LHCN-M2 (cell line): ENCODE data around the gene NT5DC1. TPM values are rescaled to one million over a fixed set of nuclear protein-coding genes. Genes with fewer than 3 reads are reported as not detected.

Experiments used
- DNase-seq: peaks from one replicate; pipeline ENCODE4 v3.0.0-alpha.2; 2012; ENCODE audit warnings: low read depth
- total RNA-seq: library from RNA; depleted of rRNA; stranded (reverse); fragments of >200 nt; gene quantifications from 2 replicates; pipeline ENCODE4 v1.2.3, GENCODE V29; 2014

Gene NT5DC1
- total RNA-seq, 1 experiment from 2014 or later: 18.0 TPM

DNA sequence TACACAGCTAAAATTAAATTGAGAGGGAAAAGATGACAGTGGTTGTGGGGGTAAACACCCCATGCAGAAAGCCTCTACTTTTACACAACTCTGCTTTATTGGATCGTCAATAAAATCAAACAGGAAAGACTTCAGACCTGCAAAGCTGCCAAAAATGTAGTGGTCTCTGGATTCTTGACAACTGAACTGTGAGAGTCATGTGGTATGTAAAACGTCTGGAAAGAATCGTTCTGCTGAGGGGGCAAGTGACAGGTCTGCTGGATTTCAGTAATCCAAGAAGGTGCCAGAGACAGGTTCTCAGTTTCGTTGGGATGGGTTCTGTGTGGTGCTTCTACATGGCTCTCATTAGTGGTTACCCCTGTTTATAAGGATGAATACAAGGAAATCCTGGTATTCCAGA, 89.9 kb downstream of the NT5DC1 start:
- DNase-seq: peak; percentile 14

DNA sequence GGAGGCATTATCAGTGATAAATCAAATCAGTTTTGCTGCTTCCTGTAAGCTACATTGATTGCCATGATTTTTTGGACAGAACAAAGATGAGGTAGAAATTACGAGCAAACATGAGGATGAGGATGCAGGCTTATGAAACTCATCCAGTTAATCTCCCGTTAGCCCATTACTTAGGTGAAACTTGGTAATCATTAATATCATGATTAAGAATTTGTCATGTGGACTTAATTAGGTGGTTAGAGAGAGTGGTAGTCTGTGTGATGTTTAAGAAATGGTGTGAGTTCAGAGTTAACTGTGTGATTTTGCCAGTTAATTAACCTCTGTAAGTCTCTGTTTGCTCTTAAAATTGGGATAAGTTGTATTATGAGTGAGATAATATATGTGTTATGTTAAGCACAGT, 91.2 kb downstream of the NT5DC1 start:
- no peak for DNase-seq

DNA sequence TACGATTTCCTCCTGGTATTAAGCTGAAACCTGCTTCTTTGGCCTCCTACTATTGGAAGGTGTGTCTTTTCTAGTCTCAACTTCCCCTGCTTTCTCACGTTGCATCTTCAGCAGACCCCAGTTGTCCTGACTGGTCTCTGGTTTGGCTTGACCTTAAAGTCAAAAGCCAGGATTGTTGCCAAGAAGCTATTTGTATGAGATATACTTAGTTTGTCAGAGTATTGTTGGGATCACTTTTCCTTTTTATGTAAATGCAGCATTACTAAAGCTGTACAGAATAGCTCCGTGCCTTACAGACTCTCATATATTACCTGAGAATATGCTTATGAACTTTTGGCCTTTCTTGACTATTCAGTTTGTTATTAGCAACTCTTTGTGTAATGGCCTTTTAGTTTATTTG, 92.1 kb downstream of the NT5DC1 start:
- DNase-seq: no peak

DNA sequence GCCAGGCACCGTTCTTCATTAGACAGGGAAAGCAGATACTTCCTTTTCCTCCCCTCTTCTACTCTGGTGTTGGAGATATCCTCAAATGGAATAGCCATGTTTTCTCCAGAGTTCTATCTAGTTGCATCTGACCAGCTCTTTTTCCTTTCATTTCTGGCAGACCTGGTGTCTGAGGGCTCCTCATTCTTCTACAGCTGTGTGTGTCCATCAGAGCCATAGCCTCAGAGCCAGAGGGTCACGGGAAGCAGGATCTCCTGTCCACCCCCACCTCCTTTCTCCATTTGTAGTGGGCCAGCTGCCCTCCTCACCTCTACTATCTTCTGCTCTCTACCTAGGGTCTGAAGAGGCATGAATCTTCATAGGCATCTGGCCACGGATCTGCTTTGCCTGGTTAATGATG, 96.2 kb downstream of the NT5DC1 start:
- peak; percentile 27 for DNase-seq

DNA sequence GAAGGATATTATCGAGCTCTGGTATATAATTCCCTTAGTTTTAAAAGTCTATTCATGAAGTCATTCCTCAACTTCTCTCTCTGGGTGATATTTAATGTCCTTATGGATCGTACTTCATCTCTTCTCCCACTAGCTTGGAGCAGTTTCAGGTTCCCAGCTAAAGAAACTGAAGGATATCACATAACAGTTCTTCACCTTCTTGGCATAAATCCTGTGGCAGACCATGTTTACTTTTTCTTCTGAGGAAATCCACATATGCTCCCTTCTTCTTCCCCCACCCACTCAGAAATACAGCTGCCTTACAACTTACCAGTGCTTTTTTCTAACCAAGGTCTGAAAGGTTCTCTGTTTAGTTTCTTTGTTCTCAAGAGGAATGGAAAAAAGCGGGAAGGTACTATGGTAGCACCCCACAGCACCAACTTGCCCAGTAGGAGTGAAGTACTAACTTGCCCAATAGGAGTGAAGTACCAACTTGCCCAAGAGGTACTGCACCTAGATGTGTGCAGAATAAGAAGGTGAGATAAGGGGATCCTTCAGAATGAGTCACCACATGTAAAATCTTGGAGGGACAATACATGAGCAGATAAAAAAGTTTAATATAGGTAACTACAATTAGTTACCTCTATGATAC, 100.1 kb downstream of the NT5DC1 start:
- no peak for DNase-seq

DNA sequence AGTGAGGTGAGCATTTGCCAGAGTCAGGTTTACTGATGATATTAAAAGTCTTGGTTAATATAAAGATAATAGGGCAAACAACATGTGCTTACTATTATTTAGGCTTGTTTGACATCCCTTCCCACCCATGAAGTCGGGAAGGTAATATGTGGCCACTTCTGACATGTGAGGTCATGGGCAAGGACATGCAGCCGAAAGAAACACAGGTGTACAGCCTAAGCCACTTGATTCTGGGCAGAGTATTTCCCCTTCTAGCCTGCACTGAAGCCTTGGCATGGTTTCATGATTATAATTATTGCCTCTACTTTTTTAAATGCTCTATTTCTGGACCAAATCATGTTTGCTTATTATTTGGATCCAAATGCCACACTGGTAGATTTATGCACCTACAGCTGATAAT, 100.9 kb downstream of the NT5DC1 start:
- DNase-seq: no peak

- DNase-seq: no peak
These were observed 104.6 kb downstream of the NT5DC1 start for GRCh38 chr6:116205281-116205680.

- peak; percentile 17 for DNase-seq
These were observed 105.7 kb downstream of the NT5DC1 start for GRCh38 chr6:116206231-116206903.

GRCh38 chr6:116208056-116208785, 107.6 kb downstream of the NT5DC1 start:
- DNase-seq: no peak

- DNase-seq: no peak
These were observed 109.7 kb downstream of the NT5DC1 start for GRCh38 chr6:116210316-116210715.

- DNase-seq: peak; percentile 47
These were observed 110.2 kb downstream of the NT5DC1 start for GRCh38 chr6:116210750-116211425.

GRCh38 chr6:116214681-116215080, 114.0 kb downstream of the NT5DC1 start:
- no peak for DNase-seq

- DNase-seq: peak; percentile 58
These were observed 114.8 kb downstream of the NT5DC1 start for GRCh38 chr6:116215414-116215813.

- peak; percentile 60 for DNase-seq
These were observed 116.4 kb downstream of the NT5DC1 start for GRCh38 chr6:116217069-116217468.

GRCh38 chr6:116218172-116218633, 117.5 kb downstream of the NT5DC1 start:
- peak; percentile 14 for DNase-seq

DNA sequence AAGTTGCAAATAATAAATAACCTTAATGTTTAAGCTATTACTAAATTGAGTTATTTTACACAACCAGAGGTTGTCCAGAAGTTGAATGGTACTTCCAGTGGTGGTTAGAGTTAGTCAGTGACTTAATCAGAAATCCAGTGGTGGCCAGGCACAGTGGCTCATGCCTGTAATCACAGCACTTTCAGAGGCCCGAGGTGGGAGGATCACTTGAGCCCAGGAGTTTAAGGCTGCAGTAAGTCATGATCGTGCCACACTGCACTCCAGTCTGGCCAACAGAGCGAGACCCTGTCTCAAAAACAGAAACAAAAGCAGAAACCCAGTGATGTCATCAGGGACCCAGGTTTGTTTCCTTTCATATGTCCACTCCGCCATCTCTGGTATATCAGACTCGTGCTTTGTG, 118.2 kb downstream of the NT5DC1 start:
- no peak for DNase-seq

DNA sequence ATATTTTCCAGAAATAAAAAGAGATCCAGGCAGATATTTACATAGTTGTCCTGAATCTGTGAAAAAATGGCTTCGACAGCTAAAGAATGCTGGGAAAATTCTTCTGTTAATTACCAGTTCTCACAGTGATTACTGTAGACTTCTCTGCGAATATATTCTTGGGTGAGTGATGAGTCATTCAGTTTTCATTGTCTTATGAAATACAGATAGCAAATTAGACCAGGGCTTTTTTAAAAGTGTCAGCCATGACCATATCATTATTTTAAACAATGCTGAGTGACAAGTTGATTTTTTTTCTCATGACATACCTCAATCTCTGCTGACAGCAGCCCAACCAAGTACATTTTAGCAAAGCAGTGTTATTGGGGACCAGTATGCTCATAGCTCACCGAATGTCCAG, 120.4 kb downstream of the NT5DC1 start:
- DNase-seq: peak; percentile 17

GRCh38 chr6:116221911-116222310, 121.3 kb downstream of the NT5DC1 start:
- DNase-seq: no peak

- no peak for DNase-seq
These were observed 122.7 kb downstream of the NT5DC1 start for GRCh38 chr6:116223355-116223754.

DNA sequence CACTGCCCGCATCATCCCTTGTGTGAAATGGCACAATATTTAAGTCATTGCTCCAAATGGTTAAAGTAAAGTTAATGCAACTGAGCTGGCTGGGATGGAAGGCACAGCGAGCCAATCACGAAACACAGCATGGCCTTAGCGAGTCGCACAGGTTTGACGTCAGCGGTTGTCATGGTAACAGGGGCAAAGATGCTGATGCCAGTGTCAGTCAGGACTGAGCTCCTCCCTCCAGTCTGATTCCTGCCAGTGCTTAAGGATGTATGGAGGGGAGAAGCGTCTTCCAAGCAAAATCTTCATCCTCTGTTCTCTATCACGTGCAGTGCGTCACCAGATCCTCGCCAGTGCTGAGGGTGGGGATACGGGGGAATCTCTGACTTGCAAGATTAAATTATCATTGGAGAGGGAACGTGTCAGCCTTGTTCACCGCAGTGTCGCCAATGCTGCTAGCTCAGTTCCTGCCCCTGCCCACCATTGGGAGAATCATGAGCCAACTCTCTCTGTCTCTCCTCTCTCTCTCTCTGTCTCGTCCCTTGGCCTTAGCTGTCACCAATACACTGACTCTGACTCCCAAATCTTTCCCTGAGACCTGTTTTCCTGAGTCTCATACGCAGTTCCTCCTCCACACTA, 128.7 kb downstream of the NT5DC1 start:
- peak; percentile 45 for DNase-seq

DNA sequence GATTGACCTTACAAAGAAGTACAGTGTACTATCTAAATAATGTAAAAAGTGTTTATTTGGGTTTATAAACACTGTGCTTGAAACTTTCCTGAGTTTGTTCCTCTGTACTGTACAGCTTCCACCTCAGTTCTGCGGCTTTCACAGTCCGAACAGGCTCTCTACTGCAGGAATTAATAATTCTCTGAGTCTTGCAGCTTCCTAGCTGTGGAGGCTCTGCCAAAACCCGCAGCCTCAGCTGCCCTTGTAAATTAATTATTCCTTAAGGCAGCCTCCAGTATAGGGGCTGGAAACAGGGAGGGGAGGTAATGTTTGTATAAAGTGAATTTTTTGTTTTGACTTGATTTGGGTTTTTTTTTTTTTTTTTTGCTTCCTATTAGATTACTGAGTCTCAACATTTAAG, 134.0 kb downstream of the NT5DC1 start:
- DNase-seq: no peak

DNA sequence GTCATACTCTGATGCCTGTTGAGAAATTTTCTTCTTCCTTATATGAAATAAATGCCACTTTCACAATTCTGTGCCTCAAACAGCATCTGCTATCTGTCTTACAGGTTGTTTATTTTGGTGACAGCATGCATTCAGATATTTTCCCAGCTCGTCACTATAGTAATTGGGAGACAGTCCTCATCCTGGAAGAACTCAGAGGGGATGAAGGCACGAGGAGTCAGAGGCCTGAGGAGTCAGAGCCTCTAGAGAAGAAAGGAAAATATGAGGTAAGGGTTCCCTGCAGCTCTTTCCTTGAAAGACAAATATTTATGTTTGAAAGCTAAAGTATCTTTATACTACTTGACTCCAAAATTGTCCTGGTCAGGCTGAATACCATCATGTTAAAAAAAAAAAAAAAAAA, 137.4 kb downstream of the NT5DC1 start:
- DNase-seq: no peak
